ENCODE measurements around the gene PLOD1. TPM values are rescaled to one million over a fixed set of nuclear protein-coding genes. Genes with fewer than 3 reads are reported as not detected.
A peak's percentile ranks its signal among the peaks of the same experiment; 100 is the strongest.
"Not testable (repeated sequence)": the region's sequence is repeated elsewhere in the genome, so short reads cannot be mapped to it uniquely, and the experiment has no call there.

PLOD1 gene
- total and polyA plus RNA-seq, 2 donors = 93.9 to 97.5 TPM

GRCh38 chr1:11904156-11904555 lies 30.4 kb upstream of the PLOD1 start:
- 88% methylated on average over 5 of the region's 5 CpGs for WGBS
- not testable (repeated sequence) for H3K4me1 ChIP-seq (ENCODE audit: insufficient read depth); H3K27ac ChIP-seq (ENCODE audit: low read depth); H3K4me3 ChIP-seq (ENCODE audit: low read depth, low read length); H3K36me3 ChIP-seq (ENCODE audit: insufficient read depth); DNase-seq (ENCODE audit: extremely low spot score)

GRCh38 chr1:11904978-11905377 lies 29.5 kb upstream of the PLOD1 start:
- H3K36me3 ChIP-seq (ENCODE audit: insufficient read depth) = no peaks in the 10 kb centered on the region
- no peak overlapping the region for H3K27ac ChIP-seq (ENCODE audit: low read depth)
- no peaks in the 10 kb centered on the region for H3K4me1 ChIP-seq (ENCODE audit: insufficient read depth)
- H3K4me3 ChIP-seq (ENCODE audit: low read depth, low read length) = no peak overlapping the region
- DNase-seq (ENCODE audit: extremely low spot score) = no peak
- 93% methylated on average over 5 of the region's 5 CpGs for WGBS

GRCh38 chr1:11906870-11907269 lies 27.6 kb upstream of the PLOD1 start:
- Histone ChIP-seq H3K4me1 (ENCODE audit: insufficient read depth) (no peaks in the 10 kb centered on the region), H3K36me3 (ENCODE audit: insufficient read depth) (no peaks in the 10 kb centered on the region), H3K4me3 (ENCODE audit: low read depth, low read length) (no peak overlapping the region), H3K27ac (ENCODE audit: low read depth) (no peak overlapping the region)
- no peak for DNase-seq (ENCODE audit: extremely low spot score)
- 72% methylated on average over 10 of the region's 10 CpGs for WGBS

- DNase-seq (ENCODE audit: extremely low spot score) = peak; percentile 96
- Histone ChIP-seq H3K27ac (ENCODE audit: low read depth) (peak overlapping the region; percentile 98), H3K4me1 (ENCODE audit: insufficient read depth) (no peaks in the 10 kb centered on the region), H3K4me3 (ENCODE audit: low read depth, low read length) (no peak overlapping the region), H3K36me3 (ENCODE audit: insufficient read depth) (no peaks in the 10 kb centered on the region)
- 13% methylated on average over 19 of the region's 19 CpGs for WGBS
Measured at GRCh38 chr1:11907275-11908094, 27.0 kb upstream of the PLOD1 start.

DNA sequence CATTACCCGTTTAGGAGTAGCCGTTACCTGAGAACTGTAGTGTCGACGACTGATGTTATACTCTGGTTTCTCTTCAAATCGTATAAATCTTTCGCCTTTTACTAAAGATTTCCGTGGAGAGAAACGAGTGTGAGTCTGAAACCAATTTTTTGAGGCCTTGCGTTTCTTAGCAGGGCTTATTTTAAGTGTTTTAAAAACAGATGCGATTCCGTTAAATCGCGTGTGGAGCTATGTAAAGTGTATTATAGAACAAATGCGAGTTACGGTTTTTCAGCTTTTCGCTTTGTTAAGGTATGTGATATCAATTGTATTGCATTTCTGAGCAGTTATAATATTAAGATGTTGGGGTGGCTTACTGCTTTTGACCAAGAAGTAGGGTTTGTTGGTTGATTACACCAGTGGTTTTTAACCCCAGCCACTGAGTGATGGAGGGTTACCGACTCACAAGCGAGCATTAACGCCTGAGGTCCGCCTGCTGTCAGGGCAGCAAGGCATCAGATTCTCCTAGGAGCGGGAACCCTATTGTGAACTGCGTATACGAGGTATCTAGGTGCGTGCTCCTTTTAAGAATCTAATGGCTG lies 26.3 kb upstream of the PLOD1 start:
- peak; percentile 94 for DNase-seq (ENCODE audit: extremely low spot score)
- H3K27ac ChIP-seq (ENCODE audit: low read depth) = peak overlapping the region; percentile 98
- H3K4me1 ChIP-seq (ENCODE audit: insufficient read depth) = no peaks in the 10 kb centered on the region
- H3K4me3 ChIP-seq (ENCODE audit: low read depth, low read length) = peak overlapping the region; percentile 35
- under 1% methylated on average over 24 of the region's 24 CpGs for whole genome bisulfite sequencing
- no peaks in the 10 kb centered on the region for H3K36me3 ChIP-seq (ENCODE audit: insufficient read depth)

DNA sequence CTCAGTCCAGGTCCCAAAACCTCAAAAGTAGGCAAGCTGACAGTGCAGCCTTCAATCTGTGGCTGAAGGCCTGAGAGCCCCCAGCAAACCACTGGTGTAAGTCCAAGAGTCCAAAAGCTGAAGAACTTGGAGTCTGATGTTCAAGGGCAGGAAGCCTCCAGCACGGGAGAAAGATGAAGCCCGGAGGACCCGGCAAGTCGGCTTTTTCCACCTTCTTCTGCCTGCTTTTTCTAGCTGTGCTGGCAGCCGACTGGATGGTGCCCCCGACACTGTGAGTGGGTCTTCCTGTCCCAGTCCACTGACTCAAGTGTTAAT lies 23.6 kb upstream of the PLOD1 start:
- H3K27ac ChIP-seq (ENCODE audit: low read depth); H3K4me1 ChIP-seq (ENCODE audit: insufficient read depth); DNase-seq (ENCODE audit: extremely low spot score); H3K4me3 ChIP-seq (ENCODE audit: low read depth, low read length); H3K36me3 ChIP-seq (ENCODE audit: insufficient read depth): not testable (repeated sequence)
- WGBS = 82% methylated on average over 6 of the region's 6 CpGs

- 90% methylated on average over 7 of the region's 7 CpGs for WGBS
- H3K4me3 ChIP-seq (ENCODE audit: low read depth, low read length) = no peak overlapping the region
- DNase-seq (ENCODE audit: extremely low spot score) = no peak
- H3K36me3 ChIP-seq (ENCODE audit: insufficient read depth) = no peaks in the 10 kb centered on the region
- no peaks in the 10 kb centered on the region for H3K4me1 ChIP-seq (ENCODE audit: insufficient read depth)
- H3K27ac ChIP-seq (ENCODE audit: low read depth) = no peak overlapping the region
Measured at GRCh38 chr1:11912000-11912399, 22.5 kb upstream of the PLOD1 start.

GRCh38 chr1:11912482-11913216 lies 21.9 kb upstream of the PLOD1 start:
- not testable (repeated sequence) for H3K36me3 ChIP-seq (ENCODE audit: insufficient read depth); H3K27ac ChIP-seq (ENCODE audit: low read depth); H3K4me3 ChIP-seq (ENCODE audit: low read depth, low read length); H3K4me1 ChIP-seq (ENCODE audit: insufficient read depth); DNase-seq (ENCODE audit: extremely low spot score)
- WGBS = 73% methylated on average over 21 of the region's 21 CpGs

GRCh38 chr1:11913291-11913690 lies 21.2 kb upstream of the PLOD1 start:
- no peak for DNase-seq (ENCODE audit: extremely low spot score)
- no peak overlapping the region for H3K27ac ChIP-seq (ENCODE audit: low read depth)
- no peak overlapping the region for H3K4me3 ChIP-seq (ENCODE audit: low read depth, low read length)
- WGBS = 54% methylated on average over 11 of the region's 11 CpGs
- H3K36me3 ChIP-seq (ENCODE audit: insufficient read depth) = no peaks in the 10 kb centered on the region
- no peaks in the 10 kb centered on the region for H3K4me1 ChIP-seq (ENCODE audit: insufficient read depth)

DNA sequence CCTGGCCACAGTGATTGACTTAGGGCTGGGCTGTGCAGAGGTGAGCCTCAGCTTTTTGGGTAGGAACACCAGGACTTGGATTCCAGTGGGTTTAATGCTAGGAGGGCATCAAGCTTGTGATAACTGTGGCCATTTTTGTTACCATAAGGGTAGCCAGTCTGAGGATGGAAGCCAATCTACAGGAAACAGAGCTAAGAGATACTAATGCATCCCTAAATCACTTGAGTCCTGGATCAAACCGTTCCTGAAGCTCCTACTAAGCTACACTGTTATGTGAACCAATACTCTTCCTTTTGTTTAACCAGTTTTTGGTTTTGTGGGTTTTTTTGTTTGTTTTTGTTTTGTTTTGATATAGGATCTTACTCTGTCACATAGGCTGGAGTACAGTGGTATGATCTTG lies 20.5 kb upstream of the PLOD1 start:
- Histone ChIP-seq H3K4me3 (ENCODE audit: low read depth, low read length) (no peak overlapping the region), H3K4me1 (ENCODE audit: insufficient read depth) (no peaks in the 10 kb centered on the region), H3K27ac (ENCODE audit: low read depth) (no peak overlapping the region), H3K36me3 (ENCODE audit: insufficient read depth) (no peaks in the 10 kb centered on the region)
- 90% methylated on average over 1 of the region's 1 CpG for WGBS
- DNase-seq (ENCODE audit: extremely low spot score) = no peak

GRCh38 chr1:11918799-11919519 lies 15.6 kb upstream of the PLOD1 start:
- no peak for DNase-seq (ENCODE audit: extremely low spot score)
- Histone ChIP-seq H3K36me3 (ENCODE audit: insufficient read depth) (no peaks in the 10 kb centered on the region), H3K4me1 (ENCODE audit: insufficient read depth) (no peaks in the 10 kb centered on the region), H3K27ac (ENCODE audit: low read depth) (no peak overlapping the region), H3K4me3 (ENCODE audit: low read depth, low read length) (no peak overlapping the region)
- WGBS = 42% methylated on average over 14 of the region's 14 CpGs

- H3K4me1 ChIP-seq (ENCODE audit: insufficient read depth) = no peaks in the 10 kb centered on the region
- H3K36me3 ChIP-seq (ENCODE audit: insufficient read depth) = no peaks in the 10 kb centered on the region
- DNase-seq (ENCODE audit: extremely low spot score) = no peak
- H3K4me3 ChIP-seq (ENCODE audit: low read depth, low read length) = no peak overlapping the region
- 89% methylated on average over 11 of the region's 11 CpGs for WGBS
- H3K27ac ChIP-seq (ENCODE audit: low read depth) = no peak overlapping the region
Measured at GRCh38 chr1:11919621-11920020, 14.9 kb upstream of the PLOD1 start.

GRCh38 chr1:11920239-11920903 lies 14.1 kb upstream of the PLOD1 start:
- Histone ChIP-seq H3K27ac (ENCODE audit: low read depth) (no peak overlapping the region), H3K36me3 (ENCODE audit: insufficient read depth) (no peaks in the 10 kb centered on the region), H3K4me1 (ENCODE audit: insufficient read depth) (no peaks in the 10 kb centered on the region), H3K4me3 (ENCODE audit: low read depth, low read length) (no peak overlapping the region)
- DNase-seq (ENCODE audit: extremely low spot score) = no peak
- WGBS = 73% methylated on average over 12 of the region's 12 CpGs

Measured in urinary bladder (tissue), 4 donors.